Stimulated activated CD8-positive, alpha-beta memory T cell treated with anti-CD3 and anti-CD28 coated beads, Interleukin-15, amount 100 ng/mL, for 4 hours (primary cell): ENCODE measurements around the gene CRHR1.

Experiments used
- DNase-seq, 2 donors: peaks; one replicate each; pipeline ENCODE4 v3.0.0-alpha.2; 2020; ENCODE audit warnings: low read depth in 2 of 2

Gene CRHR1

DNA sequence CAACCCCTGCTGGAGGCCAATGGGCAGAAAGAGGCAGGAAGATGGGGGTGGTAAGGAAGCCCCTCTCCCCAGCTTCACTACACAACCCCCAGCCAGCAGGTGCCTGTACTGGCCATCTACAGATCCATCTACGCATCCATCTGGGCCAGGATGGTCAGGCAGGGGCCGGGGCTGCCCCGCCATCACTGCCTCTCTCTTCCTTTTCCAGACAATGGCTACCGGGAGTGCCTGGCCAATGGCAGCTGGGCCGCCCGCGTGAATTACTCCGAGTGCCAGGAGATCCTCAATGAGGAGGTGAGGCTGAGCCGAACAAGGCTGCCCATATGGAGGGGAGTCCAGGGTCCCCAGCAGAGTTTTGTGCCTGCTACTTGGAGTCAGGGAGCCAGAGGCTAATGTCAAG, 37.0 kb downstream of the CRHR1 start:
- DNase-seq: no peak

- DNase-seq: no peak
Measured at GRCh38 chr17:45823598-45823997, 39.5 kb downstream of the CRHR1 start.

- DNase-seq: no peak
Measured at GRCh38 chr17:45824475-45824874, 40.4 kb downstream of the CRHR1 start.

- no peak for DNase-seq
Measured at GRCh38 chr17:45824901-45825492, 40.9 kb downstream of the CRHR1 start.

DNA sequence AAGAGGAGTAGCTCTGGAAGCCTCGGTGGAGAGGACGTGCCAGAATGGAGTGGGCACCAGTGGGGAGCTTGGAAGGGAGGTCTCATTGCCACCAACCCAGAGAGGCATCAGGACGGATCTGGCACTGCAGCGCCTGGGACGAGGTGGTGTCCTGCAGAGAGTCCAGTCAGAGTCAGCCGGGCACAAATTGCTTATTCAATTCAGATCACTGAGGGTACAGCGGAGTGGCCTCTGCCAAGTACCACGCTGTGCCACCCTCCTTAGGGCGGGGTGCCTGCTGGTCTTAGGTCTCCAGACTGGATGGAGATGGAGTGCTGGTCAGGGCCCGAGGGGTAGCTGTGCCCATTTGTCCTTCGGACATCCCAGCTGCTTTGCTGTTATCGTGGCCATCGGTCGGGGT, 41.7 kb downstream of the CRHR1 start:
- no peak for DNase-seq

DNA sequence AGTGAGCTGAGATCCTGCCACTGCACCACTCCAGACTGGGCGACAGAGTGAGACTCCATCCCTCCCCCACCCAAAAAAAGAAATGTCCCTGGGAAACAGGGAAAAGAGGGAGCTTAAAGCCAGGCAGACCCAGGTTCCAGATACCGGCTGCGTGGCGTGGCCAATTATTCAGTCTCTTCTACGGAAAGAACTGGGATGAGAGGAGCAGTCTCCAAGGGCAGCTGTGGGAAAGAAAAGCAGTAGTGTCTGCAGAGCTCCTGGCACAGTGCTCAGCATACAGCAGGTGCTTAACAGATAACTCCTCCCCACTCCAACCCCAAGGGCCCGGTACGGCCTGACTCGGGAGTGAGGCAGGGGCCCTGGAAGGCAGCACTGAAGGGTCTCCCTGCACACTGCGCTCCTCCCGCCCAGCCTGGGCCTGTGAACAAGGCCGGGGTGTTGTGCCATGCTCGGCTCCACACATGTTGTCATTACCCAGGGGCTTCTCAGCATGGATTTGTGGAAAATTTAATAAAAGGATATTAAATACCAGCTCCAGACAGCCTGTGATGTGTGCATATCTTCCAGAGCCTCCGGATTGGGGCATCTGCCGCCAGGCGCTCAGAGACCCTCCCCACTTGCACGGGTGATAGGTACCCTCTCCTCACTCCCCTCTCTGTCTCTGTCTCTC, 42.9 kb downstream of the CRHR1 start:
- no peak for DNase-seq

DNA sequence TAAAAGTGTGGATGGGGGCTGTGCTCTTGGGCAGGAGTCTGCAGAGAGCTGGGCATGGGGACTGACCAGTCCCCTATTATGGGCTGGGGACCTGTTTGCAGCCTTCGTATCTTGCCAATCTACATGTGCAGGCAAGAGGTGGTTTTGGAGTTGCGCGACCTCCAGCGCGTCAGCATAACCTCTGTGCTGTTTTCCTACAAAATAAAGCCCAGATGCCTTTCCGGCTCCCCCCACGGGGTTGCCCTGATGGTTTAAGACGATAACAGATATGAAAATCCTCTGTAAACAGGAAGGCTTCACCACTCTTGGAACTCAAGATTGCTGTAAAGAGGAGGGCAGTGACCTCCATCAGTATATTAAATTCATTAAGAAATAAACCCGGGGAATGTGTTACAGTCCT, 44.1 kb downstream of the CRHR1 start:
- DNase-seq: no peak

DNA sequence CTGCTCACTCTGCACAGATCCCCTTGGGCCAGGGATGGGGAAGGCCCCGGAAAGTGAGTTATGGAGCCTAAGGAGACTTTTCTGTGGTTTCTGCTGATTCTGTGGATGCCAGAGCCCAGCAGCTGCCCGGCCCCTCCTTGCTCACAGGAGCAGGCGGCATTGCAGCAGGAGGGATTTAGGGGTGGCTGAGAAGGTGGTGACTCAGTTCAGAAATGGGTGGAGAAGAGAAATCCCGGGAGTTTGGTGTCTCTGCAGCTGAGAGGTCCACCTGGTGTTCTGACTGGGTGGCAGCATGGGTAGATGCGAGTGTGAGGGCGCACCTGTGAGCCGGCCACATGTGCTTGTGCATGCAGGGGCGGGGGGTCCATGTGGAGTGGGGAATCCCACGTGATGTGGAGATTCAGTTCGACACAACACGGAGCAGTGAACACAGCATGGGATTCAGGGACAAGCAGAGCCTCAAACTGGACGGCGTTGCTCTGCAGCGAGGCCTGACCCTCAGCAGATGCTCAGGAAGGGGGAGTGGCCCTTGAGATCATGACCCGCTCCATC, 44.5 kb downstream of the CRHR1 start:
- no peak for DNase-seq

- no peak for DNase-seq
Measured at GRCh38 chr17:45833920-45834319, 49.8 kb downstream of the CRHR1 start.

- no peak for DNase-seq
Measured at GRCh38 chr17:45834471-45835396, 50.6 kb downstream of the CRHR1 start.

DNA sequence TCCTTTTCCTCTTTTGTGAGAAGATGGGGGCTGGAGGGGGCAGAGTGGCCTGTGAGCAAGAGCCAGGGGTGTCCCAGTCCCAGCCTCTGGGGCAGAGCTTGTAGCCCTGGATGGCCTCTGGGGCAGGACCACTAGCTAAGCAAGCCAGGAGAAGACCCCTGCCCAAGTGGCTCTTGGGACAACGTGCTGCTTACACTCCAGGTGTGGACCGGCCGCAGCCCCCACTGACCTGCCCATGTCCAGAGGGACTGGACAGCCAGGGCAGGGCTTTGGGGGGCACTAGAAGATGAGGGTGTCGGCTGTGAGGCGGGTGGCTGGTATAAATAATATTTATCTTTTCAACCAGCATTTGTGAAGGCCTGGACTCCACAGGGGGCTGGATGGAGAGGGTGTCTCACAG, 51.4 kb downstream of the CRHR1 start:
- no peak for DNase-seq

GRCh38 chr17:45836047-45837044, 52.2 kb downstream of the CRHR1 start:
- no peak for DNase-seq

DNA sequence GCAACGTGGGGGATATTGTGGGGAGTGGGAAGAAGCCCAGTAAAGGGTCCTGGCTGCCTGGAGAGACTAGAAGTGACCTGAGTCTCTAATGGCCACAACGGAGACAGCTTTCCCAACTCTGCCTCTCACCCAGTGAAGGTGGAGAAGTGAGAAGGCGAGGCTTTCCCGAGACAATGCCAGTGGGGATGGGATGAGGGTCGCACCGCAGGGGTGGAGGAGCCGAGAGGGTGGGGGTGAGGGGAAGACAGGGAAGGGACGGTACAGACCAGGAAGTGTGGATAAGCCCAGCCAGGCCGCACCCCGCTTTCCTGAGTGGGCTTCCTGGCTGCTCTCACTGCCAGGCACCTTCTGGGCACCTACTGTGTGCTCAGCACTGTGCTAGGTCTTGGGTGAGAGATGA, 53.1 kb downstream of the CRHR1 start:
- no peak for DNase-seq

- DNase-seq: no peak
Measured at GRCh38 chr17:45837603-45838002, 53.5 kb downstream of the CRHR1 start.

DNA sequence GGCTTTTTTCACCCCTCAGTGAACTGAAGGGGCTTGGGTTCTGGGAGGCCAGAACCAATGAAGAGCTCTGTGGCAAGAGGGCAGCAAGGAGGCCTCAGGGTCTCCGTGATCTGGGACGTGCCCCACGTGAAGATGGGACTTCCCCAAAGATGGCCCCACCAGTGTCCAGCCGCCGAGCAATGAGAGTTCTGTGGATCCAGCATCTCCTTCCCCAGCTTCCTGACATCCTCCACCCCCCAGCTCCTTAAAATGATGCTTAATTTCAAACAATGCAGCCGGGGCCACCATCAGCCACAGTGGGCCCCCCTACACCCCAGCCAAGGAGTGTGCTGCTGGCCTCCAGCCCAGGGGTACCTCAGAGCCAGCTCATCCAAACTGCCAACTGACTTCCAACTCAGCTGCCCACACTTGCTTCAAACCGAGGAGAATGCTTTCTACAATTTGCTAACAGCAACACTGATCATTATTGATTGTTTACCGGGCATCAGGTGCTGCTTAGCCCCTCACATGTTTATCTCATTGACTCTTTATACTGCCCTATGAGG, 54.7 kb downstream of the CRHR1 start:
- no peak for DNase-seq

GRCh38 chr17:45839442-45839841, 55.3 kb downstream of the CRHR1 start:
- no peak for DNase-seq

DNA sequence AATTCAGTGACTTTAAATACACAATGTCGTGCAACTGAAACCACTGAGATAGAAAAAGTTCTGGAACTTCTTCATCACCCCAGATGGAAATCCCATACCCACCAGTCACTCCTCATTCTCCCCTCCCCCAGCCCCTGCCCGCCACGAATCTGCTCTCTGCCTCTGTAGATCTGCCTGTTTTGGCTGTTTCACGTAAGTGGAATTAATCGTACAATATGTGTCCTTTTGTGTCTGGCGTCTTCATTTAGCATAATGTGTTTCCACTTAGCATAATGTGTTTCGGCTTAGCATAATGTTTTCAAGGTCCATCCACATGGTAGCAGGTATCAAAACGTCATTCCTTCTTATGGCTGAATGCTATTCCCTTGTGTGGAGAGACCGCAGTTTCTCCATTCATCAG, 57.1 kb downstream of the CRHR1 start:
- no peak for DNase-seq

DNA sequence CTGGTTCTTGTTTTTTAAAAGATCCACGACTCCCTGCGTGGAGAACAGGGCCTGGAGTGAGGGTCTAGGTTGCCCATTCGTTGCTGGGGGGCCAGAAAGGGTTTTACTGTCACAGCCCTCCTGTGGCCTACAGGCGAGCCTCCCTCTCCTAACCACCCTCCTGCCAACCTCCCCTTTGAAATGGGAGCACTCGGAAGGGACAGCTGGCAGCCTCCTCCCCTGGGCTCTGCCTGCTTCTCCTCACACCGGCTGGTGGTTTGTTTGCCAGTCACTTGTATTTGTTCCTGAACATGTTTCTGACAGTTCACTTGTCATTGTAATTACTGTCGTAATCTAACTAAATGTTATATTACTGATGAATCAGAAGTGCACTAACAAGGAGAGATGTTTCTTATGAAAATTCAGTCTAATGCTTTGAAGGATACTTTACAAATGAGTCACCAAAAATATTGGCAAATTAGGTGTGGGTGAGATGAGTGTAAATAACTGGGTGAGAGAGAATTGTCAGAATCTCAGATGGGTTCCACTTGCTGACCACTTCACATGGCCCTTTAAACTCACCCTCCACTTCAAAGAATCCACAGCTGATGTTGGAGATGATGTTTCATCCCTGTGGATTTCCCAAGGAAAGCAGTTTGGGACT, 57.9 kb downstream of the CRHR1 start:
- no peak for DNase-seq

DNA sequence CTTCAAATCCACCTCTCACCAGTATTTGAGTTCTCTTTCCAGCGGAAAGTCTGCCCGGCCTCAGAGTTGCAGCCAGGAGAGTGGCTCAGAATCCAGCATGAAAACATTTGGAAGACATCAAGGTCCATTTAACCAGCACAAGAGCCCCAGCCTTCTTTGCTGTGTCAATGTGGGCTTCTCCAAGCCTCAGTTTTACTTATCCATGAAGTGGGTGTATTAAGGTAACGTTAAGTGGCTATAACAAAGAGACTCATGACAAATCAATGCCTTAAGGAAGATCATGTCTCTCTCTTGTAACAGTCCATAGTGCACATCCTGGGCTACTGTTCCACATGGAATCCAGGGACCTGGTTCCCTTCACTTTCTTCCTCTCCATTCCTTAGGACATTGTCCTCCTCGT, 59.6 kb downstream of the CRHR1 start:
- no peak for DNase-seq

DNA sequence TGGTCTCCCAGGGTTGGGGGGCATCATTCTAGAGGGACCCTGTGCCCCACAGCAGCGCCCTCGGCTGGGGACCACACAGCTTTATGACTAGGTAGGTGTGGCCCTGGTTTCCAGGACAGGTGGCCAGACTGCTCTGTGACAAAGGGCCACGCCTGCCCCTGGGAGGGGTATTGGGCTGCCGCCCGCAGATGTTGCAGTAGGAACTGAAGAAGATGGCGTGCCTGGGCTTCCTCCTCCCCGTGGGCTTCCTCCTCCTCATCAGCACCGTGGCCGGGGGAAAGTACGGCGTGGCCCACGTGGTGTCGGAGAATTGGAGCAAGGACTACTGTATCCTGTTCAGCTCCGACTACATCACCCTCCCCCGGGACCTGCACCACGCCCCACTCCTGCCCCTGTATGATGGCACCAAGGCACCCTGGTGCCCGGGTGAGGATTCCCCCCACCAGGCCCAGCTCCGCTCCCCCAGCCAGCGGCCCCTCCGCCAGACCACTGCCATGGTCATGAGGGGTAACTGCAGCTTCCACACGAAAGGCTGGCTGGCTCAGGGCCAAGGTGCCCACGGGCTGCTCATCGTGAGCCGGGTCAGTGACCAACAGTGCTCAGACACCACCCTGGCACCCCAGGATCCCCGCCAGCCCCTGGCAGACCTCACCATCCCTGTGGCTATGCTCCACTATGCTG, 60.7 kb downstream of the CRHR1 start, which contains the start of gene SPPL2C:
Gene SPPL2C, plus strand, starts transcription at position 187 of the 681 bp plus-strand sequence. Its CDS starts 26 bp downstream, at position 213.
- no peak for DNase-seq
